OCI-LY3 (cell line): ENCODE results near the gene APOB.

Experiments
- EZH2phosphoT487 ChIP-seq: fragments of 200-600 bp; shearing (Covaris generic); IDR thresholded peaks from 2 replicates; pipeline ENCODE4 v1.6.1; 2018; ENCODE audit warnings: antibody characterized with exemption, mixed run types, low read depth
- TF ChIP-seq, protein P1 (sequence below): fragments of 200-600, 300-600 bp; sonication (generic); IDR thresholded peaks from 2 replicates; pipeline ENCODE4 v1.5.1; 2014; ENCODE audit warnings: antibody characterized with exemption, low read length, low read depth

DNA sequence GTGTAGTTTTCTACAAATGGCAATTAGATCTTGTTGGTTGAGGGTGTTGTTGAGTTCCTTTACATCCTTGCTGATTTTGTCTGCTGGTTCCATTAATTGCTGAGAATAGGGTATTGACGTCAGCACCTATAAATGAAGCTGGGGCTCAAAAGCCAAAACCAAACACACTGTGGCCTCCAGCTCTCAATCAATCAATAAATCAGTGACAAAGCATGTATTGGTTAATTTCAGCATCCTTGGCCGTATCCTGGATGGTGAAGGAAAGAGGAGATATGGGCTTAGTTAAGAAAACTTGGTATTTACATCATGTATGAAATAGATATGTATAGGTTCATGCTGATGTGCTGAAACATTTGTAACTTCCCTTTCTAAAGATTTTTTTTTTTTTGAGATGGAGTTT lies 13.2 kb upstream of the APOB start:
- TF ChIP-seq, protein P1, sequence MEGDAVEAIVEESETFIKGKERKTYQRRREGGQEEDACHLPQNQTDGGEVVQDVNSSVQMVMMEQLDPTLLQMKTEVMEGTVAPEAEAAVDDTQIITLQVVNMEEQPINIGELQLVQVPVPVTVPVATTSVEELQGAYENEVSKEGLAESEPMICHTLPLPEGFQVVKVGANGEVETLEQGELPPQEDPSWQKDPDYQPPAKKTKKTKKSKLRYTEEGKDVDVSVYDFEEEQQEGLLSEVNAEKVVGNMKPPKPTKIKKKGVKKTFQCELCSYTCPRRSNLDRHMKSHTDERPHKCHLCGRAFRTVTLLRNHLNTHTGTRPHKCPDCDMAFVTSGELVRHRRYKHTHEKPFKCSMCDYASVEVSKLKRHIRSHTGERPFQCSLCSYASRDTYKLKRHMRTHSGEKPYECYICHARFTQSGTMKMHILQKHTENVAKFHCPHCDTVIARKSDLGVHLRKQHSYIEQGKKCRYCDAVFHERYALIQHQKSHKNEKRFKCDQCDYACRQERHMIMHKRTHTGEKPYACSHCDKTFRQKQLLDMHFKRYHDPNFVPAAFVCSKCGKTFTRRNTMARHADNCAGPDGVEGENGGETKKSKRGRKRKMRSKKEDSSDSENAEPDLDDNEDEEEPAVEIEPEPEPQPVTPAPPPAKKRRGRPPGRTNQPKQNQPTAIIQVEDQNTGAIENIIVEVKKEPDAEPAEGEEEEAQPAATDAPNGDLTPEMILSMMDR, result no peak
- no peak for TF ChIP-seq EZH2phosphoT487
